Smooth muscle cell (in vitro differentiated cells): ENCODE data around the gene PPP2R5E. TPM values are rescaled to one million over a fixed set of nuclear protein-coding genes. Genes with fewer than 3 reads are reported as not detected.

Experiments
- DNase-seq: peaks from one replicate; lab custom pipeline; 2025; ENCODE audit not compliant: unreplicated experiment; lab: John Stamatoyannopoulos, UW
- H2AFZ ChIP-seq: fragments of 200-600 bp; sonication (generic); 2 replicates; pipeline ENCODE4 v1.6.0; 2016; ENCODE audit warnings: antibody characterized with exemption, low read depth, mild to moderate bottlenecking
- H3F3A ChIP-seq: fragments of 200-600 bp; sonication (generic); 2 replicates; pipeline ENCODE4 v1.6.0; 2017; ENCODE audit warnings: antibody characterized with exemption, low read depth
- H3K27ac ChIP-seq: fragments of 200-600 bp; sonication (generic); 2 replicates; pipeline ENCODE4 v1.5.1; 2016; ENCODE audit warnings: low read depth, mild to moderate bottlenecking
- H3K27me3 ChIP-seq: fragments of 200-600 bp; sonication (generic); 2 replicates; pipeline ENCODE4 v1.6.1; 2016; ENCODE audit warnings: low read depth, mild to moderate bottlenecking
- H3K36me3 ChIP-seq: fragments of 200-600 bp; sonication (generic); 2 replicates; pipeline ENCODE4 v1.5.1; 2016; ENCODE audit warnings: low read depth
- H3K4me1 ChIP-seq: fragments of 200-600 bp; sonication (generic); 2 replicates; pipeline ENCODE4 v1.5.1; 2016; ENCODE audit warnings: low read depth
- H3K4me2 ChIP-seq: fragments of 200-600 bp; sonication (generic); 2 replicates; pipeline ENCODE4 v1.6.0; 2016; ENCODE audit warnings: mild to moderate bottlenecking
- H3K4me3 ChIP-seq: fragments of 200-600 bp; sonication (generic); 2 replicates; pipeline ENCODE4 v1.5.1; 2016; ENCODE audit warnings: mild to moderate bottlenecking
- H3K79me2 ChIP-seq: fragments of 200-600 bp; sonication (generic); 2 replicates; pipeline ENCODE4 v1.6.0; 2016; ENCODE audit warnings: low read depth, mild to moderate bottlenecking
- H3K9ac ChIP-seq: fragments of 200-600 bp; sonication (generic); 2 replicates; pipeline ENCODE4 v1.6.0; 2016; ENCODE audit warnings: low read depth
- H3K9me3 ChIP-seq: fragments of 200-600 bp; sonication (generic); replicated peaks from 2 replicates; pipeline ENCODE4 v1.5.1; 2016; ENCODE audit warnings: low read depth
- H4K20me1 ChIP-seq: fragments of 200-600 bp; sonication (generic); 2 replicates; pipeline ENCODE4 v1.6.0; 2016; ENCODE audit warnings: low read depth
- WGBS: methylation state at CpG from one replicate; pipeline ENCODE4 v1.1.7; 2016; ENCODE audit warnings: low lambda C conversion rate; 5-methylcytosine and 5-hydroxymethylcytosine counted together
- polyA plus RNA-seq: library from polyadenylated mRNA; unstranded; fragments of >200 nt; fragmentation: Nextera tagmentation; extraction: Ambion mirVana; gene quantifications from 2 replicates; pipeline ENCODE4 v1.2.1, GENCODE V29; 2016
- total RNA-seq: library from RNA; depleted of rRNA; stranded (reverse); fragments of >200 nt; gene quantifications from 2 replicates; pipeline ENCODE4 v1.2.3, GENCODE V29; 2014
- TF ChIP-seq, protein P1 (sequence below): fragments of 200-600 bp; sonication (generic); IDR thresholded peaks from 2 replicates; pipeline ENCODE4 v1.5.1; 2017; ENCODE audit warnings: borderline replicate concordance, mild to moderate bottlenecking, antibody characterized with exemption; ENCODE audit not compliant: insufficient read depth, poor library complexity, severe bottlenecking

PPP2R5E gene
- total and polyA plus RNA-seq, 2 experiments from 2014 or later = 31.7 to 47.7 TPM

DNA sequence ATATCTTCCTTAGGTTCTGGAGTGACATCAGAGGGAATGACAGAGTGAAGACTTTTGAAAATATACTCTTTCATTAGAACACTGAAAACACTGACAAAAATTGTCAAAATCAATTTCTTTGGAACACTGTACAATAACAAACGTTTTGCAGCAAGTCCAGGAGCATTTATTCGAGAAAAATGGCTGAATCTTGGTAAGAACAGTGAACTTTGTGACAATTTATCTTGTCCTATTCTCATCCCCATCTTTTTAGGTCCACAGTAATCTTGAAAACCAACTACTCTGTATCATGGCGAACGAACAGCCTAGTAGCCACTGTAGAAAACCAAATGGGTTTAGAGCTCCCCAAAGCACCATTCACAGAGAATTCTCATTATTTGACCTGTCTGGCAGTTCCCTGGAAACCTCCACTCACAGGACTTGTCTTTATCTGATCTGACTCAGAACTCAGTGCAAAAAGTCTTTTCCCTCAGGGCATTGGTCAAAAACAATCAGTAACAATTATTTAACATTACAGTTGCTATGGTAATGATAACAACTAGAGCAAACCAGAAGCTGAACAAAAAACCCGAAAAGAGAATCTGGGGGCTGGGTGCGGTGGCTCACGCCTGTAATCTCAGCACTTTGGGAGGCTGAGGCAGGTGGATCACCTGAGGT is 20.3 kb upstream of the PPP2R5E start:
- Histone ChIP-seq H3F3A (no peaks in the 10 kb centered on the region), H3K4me2 (no peak overlapping the region), H3K79me2 (no peaks in the 10 kb centered on the region), H3K9me3 (no peaks in the 10 kb centered on the region), H3K9ac (no peak overlapping the region), H4K20me1 (no peaks in the 10 kb centered on the region), H3K36me3 (no peaks in the 10 kb centered on the region), H3K27ac (no peak overlapping the region), H3K27me3 (no peaks in the 10 kb centered on the region), H2AFZ (no peak overlapping the region), H3K4me3 (no peak overlapping the region), H3K4me1 (no peaks in the 10 kb centered on the region)
- TF ChIP-seq, protein P1, sequence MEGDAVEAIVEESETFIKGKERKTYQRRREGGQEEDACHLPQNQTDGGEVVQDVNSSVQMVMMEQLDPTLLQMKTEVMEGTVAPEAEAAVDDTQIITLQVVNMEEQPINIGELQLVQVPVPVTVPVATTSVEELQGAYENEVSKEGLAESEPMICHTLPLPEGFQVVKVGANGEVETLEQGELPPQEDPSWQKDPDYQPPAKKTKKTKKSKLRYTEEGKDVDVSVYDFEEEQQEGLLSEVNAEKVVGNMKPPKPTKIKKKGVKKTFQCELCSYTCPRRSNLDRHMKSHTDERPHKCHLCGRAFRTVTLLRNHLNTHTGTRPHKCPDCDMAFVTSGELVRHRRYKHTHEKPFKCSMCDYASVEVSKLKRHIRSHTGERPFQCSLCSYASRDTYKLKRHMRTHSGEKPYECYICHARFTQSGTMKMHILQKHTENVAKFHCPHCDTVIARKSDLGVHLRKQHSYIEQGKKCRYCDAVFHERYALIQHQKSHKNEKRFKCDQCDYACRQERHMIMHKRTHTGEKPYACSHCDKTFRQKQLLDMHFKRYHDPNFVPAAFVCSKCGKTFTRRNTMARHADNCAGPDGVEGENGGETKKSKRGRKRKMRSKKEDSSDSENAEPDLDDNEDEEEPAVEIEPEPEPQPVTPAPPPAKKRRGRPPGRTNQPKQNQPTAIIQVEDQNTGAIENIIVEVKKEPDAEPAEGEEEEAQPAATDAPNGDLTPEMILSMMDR = no peak
- DNase-seq = no peak
- WGBS = 69% methylated on average over 7 of the region's 7 CpGs

DNA sequence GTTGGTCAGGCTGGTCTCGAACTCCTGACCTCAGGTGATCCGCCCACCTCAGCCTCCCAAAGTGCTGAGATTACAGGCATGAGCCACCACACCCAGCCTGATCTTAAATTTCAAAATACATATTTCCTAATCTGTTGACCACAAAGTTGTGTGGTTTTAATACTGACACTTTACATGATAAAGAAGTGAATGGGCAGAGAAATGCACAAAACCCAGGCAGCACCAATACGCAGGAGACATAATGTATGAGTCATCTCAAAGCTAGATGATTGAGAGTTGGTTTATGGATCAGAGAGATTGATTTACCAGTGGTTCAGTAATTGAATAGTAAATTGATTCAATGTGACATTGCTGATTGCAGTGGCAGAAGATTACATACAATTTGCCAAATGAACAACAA is 19.2 kb upstream of the PPP2R5E start:
- Histone ChIP-seq H4K20me1 (no peaks in the 10 kb centered on the region), H3K9me3 (no peaks in the 10 kb centered on the region), H3K36me3 (no peaks in the 10 kb centered on the region), H3K4me3 (no peak overlapping the region), H3K79me2 (no peaks in the 10 kb centered on the region), H3F3A (no peaks in the 10 kb centered on the region), H2AFZ (no peak overlapping the region), H3K9ac (no peak overlapping the region), H3K4me1 (no peaks in the 10 kb centered on the region), H3K27ac (no peak overlapping the region), H3K27me3 (no peaks in the 10 kb centered on the region), H3K4me2 (no peak overlapping the region)
- DNase-seq = no peak
- 90% methylated on average over 3 of the region's 3 CpGs for WGBS
- TF ChIP-seq, protein P1 = no peak

DNA sequence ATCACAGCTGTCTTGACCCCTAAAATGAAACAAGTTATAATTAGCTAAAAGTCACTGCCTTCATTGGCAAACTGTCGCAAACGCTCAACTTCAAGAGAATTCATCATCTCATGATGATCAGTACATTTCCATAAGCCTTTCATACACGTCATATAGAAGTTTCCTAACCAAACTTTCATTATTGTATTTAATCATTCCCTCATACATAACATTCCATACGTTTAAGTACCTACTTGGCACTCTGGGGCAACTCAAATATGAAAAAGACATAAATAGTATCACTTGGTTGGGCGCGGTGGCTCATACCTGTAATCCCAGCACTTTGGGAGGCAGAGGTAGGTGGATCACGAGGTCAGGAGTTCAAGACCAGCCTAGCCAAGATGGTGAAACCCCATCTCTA is 12.4 kb upstream of the PPP2R5E start:
- WGBS = 93% methylated on average over 7 of the region's 7 CpGs
- no peak overlapping the region for H3K4me3 ChIP-seq
- no peaks in the 10 kb centered on the region for H3K4me1 ChIP-seq
- no peaks in the 10 kb centered on the region for H3K9me3 ChIP-seq
- no peak overlapping the region for H2AFZ ChIP-seq
- no peak overlapping the region for H3K27ac ChIP-seq
- TF ChIP-seq, protein P1 = no peak
- H3F3A ChIP-seq = no peaks in the 10 kb centered on the region
- H3K79me2 ChIP-seq = no peaks in the 10 kb centered on the region
- H3K9ac ChIP-seq = no peak overlapping the region
- no peaks in the 10 kb centered on the region for H3K36me3 ChIP-seq
- H3K27me3 ChIP-seq = no peaks in the 10 kb centered on the region
- no peaks in the 10 kb centered on the region for H4K20me1 ChIP-seq
- H3K4me2 ChIP-seq = no peak overlapping the region
- no peak for DNase-seq

DNA sequence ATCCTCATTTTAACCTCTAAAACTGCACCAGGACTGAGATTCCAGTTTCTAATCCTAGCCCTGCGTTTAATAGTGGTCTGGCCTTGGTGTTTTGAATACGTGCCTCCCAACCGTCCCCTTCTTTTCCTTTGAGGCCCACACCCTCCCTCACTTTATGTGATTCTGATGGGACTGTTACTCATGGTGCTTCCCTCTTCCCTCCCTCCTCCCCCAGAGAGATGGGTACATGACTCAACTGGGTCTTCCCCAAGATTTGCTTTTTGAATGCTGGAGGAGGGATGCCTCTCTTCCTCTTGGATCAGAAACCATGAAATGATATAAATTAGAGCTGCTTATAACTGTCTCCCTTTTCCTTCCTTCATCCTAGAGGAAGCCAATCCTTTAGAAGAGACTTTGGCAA is 8.2 kb upstream of the PPP2R5E start:
- H3K4me3 ChIP-seq = no peak overlapping the region
- no peaks in the 10 kb centered on the region for H3K27me3 ChIP-seq
- H3K36me3 ChIP-seq = no peaks in the 10 kb centered on the region
- H2AFZ ChIP-seq = no peak overlapping the region
- no peaks in the 10 kb centered on the region for H3K4me1 ChIP-seq
- H4K20me1 ChIP-seq = no peaks in the 10 kb centered on the region
- no peak overlapping the region for H3K9ac ChIP-seq
- 27% methylated on average over 3 of the region's 3 CpGs for WGBS
- TF ChIP-seq, protein P1 = no peak
- H3K9me3 ChIP-seq = no peaks in the 10 kb centered on the region
- DNase-seq = no peak
- H3K27ac ChIP-seq = no peak overlapping the region
- H3K4me2 ChIP-seq = no peak overlapping the region
- H3F3A ChIP-seq = no peaks in the 10 kb centered on the region
- no peaks in the 10 kb centered on the region for H3K79me2 ChIP-seq
